ENCODE results near the gene OLFM2.

DNA sequence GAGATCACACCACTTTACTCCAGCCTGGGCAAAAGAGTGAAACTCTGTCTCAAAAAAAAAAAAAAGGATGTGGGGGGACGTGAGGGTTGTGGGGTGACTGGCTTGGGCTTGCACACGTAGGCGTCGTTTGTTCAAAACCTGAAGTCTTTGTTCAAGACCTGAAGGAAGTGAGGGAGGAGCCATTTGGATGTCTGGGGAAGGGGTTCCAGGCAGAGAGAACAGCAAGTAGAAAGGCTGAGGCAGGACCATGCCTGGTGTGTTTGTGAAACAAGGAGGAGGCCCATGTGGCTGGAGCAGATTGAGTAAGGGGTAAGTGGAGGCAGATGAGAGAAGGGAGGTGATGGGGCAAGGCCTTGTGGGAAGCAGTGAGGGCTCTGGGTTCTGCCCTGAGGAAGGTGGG is 73.4 kb downstream of the OLFM2 start:
- TF ChIP-seq, protein P1, sequence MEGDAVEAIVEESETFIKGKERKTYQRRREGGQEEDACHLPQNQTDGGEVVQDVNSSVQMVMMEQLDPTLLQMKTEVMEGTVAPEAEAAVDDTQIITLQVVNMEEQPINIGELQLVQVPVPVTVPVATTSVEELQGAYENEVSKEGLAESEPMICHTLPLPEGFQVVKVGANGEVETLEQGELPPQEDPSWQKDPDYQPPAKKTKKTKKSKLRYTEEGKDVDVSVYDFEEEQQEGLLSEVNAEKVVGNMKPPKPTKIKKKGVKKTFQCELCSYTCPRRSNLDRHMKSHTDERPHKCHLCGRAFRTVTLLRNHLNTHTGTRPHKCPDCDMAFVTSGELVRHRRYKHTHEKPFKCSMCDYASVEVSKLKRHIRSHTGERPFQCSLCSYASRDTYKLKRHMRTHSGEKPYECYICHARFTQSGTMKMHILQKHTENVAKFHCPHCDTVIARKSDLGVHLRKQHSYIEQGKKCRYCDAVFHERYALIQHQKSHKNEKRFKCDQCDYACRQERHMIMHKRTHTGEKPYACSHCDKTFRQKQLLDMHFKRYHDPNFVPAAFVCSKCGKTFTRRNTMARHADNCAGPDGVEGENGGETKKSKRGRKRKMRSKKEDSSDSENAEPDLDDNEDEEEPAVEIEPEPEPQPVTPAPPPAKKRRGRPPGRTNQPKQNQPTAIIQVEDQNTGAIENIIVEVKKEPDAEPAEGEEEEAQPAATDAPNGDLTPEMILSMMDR (conservative IDR thresholded peaks at IDR 0.05): no peak
- no peak for TF ChIP-seq EZH2 (IDR thresholded peaks at IDR 0.05; ENCODE audit: low read depth)
